GM12891 (cell line): ENCODE results near the gene KAZALD1.

Experiments
- PAX5 ChIP-seq: IDR thresholded peaks from 2 replicates; pipeline ENCODE4 v1.6.1; 2011; ENCODE audit warnings: low read length, moderate library complexity, mild to moderate bottlenecking; ENCODE audit not compliant: insufficient read depth, severe bottlenecking
- POLR2A ChIP-seq: IDR thresholded peaks from 2 replicates; pipeline ENCODE4 v1.6.1; 2011; ENCODE audit warnings: low read depth, low read length, control low read depth
- POLR2AphosphoS5 ChIP-seq: IDR thresholded peaks from 2 replicates; pipeline ENCODE4 v1.6.1; 2011; ENCODE audit warnings: low read depth, low read length, control low read depth
- POU2F2 ChIP-seq: IDR thresholded peaks from 2 replicates; pipeline ENCODE4 v1.6.1; 2011; ENCODE audit warnings: low read depth, mild to moderate bottlenecking, control low read depth, low read length, moderate library complexity
- SPI1 ChIP-seq: IDR thresholded peaks from 2 replicates; pipeline ENCODE4 v1.6.1; 2011; ENCODE audit warnings: low read depth, low read length, control low read depth
- TAF1 ChIP-seq: IDR thresholded peaks from 2 replicates; pipeline ENCODE4 v1.6.1; 2011; ENCODE audit warnings: low read depth, low read length, control low read depth

DNA sequence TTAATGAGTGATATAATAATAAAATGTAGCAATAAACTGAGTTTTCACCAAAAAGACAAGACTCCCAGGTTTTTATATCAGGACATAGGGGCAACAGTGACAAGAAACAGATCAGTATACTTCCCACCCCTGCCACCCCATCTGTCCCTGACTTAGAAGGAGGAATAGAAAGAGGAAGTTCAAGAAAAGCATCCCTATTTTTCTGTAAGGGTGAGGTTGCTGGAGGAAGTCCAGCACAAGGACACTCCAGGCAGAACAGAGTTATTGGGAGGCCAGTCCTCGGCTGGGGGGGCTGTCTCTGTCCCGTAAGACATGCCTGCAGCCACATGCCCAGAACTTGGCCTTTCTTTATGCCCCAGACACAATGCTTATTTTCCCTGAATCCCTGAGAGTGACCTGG, 52.9 kb downstream of the KAZALD1 start:
- no peak for TF ChIP-seq POU2F2
- TF ChIP-seq POLR2A, result no peak
- TF ChIP-seq POLR2AphosphoS5, result no peak
- TF ChIP-seq TAF1, result no peak
- no peak for TF ChIP-seq SPI1
- no peak for TF ChIP-seq PAX5
